ENCODE measurements around the gene GRIK3. TPM values are rescaled to one million over a fixed set of nuclear protein-coding genes. Genes with fewer than 3 reads are reported as not detected.

Gene GRIK3
- total and polyA plus RNA-seq, 8 donors, result under 0.01 to 4.9 (median 0.46) TPM; not detected in 1

DNA sequence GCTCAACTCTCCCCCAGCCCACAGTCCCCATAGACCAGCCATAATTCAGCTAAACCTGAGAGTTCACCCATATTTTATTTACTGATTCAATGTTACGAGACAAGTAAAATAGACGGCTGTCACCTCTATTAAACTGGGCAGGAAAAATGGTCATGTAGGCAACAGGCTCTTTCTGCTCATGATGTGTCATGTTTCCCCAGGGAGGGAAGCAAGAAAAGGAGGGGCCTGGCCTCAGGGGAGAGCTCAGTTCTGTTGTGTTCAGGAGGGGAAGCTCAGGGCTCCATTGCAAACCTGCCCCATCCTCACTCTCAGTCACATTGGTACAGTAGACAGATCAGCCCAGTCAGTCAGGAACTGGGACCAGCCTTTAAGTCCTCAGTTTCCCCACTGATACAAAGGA, 12.8 kb downstream of the GRIK3 start:
- H3K27me3 ChIP-seq, result peaks cover 0 to 67% (median 0%) of the 10 kb centered on the region in 3 donors
- intact Hi-C loops (cut with DNase I; ENCODE audit: low total_unique reads), result no loop called here
- H3K4me1 ChIP-seq, result no peaks in the 10 kb centered on the region
- H3K36me3 ChIP-seq, result no peaks in the 10 kb centered on the region
- no peak for DNase-seq
- no peak overlapping the region for H3K27ac ChIP-seq
- H3K9me3 ChIP-seq, result peaks cover 0 to 11% (median 0%) of the 10 kb centered on the region in 4 donors
- TF ChIP-seq POLR2A (IDR thresholded peaks at IDR 0.05) (no peak), POLR2AphosphoS5 (IDR thresholded peaks at IDR 0.05) (no peak), EP300 (IDR thresholded peaks at IDR 0.05) (no peak)
- TF ChIP-seq, protein P1, sequence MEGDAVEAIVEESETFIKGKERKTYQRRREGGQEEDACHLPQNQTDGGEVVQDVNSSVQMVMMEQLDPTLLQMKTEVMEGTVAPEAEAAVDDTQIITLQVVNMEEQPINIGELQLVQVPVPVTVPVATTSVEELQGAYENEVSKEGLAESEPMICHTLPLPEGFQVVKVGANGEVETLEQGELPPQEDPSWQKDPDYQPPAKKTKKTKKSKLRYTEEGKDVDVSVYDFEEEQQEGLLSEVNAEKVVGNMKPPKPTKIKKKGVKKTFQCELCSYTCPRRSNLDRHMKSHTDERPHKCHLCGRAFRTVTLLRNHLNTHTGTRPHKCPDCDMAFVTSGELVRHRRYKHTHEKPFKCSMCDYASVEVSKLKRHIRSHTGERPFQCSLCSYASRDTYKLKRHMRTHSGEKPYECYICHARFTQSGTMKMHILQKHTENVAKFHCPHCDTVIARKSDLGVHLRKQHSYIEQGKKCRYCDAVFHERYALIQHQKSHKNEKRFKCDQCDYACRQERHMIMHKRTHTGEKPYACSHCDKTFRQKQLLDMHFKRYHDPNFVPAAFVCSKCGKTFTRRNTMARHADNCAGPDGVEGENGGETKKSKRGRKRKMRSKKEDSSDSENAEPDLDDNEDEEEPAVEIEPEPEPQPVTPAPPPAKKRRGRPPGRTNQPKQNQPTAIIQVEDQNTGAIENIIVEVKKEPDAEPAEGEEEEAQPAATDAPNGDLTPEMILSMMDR (IDR thresholded peaks at IDR 0.05), result no peak
- WGBS, 5 donors, result 87 to 97% (median 94%) methylated on average over 2 of the region's 2 CpGs
- no peak overlapping the region for H3K4me3 ChIP-seq

DNA sequence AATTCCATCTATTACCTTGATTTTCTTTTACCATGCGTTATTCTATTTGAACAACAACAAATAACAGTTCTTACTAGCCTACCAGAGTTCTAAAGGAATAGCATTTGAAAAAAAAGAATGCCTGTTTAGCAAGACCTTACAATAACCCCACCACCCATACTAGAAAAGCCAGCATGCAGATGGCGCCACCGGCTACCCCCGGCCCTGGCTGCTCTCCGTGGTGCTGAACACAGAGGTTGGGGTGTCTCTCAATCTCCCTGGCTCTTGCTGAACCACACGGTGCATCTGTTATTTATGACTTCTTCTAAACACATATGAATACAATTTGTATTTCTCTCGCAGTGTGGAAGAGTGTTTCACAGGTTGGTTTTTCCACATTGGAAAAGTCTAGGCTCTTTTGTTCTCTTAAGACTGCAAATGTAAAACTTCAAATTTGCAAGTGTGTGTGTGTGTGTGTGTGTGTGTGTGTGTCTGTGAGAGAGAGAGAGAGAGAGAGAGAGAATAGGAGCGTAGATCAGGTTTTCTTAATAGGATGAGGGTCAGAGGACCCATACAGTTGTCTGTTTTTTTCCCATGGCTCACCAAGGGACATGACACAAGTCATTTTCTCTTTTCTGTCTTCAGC, 13.6 kb downstream of the GRIK3 start:
- H3K27ac ChIP-seq, result no peak overlapping the region
- 10 to 15% (median 11%) methylated on average over 8 of the region's 8 CpGs for WGBS, 5 donors
- H3K9me3 ChIP-seq, result peaks cover 0 to 11% (median 0%) of the 10 kb centered on the region in 4 donors
- no peak overlapping the region for H3K4me3 ChIP-seq
- no peaks in the 10 kb centered on the region for H3K4me1 ChIP-seq
- TF ChIP-seq POLR2AphosphoS5 (IDR thresholded peaks at IDR 0.05) (no peak), POLR2A (IDR thresholded peaks at IDR 0.05) (no peak), EP300 (IDR thresholded peaks at IDR 0.05) (no peak)
- TF ChIP-seq, protein P1 (IDR thresholded peaks at IDR 0.05), result no peak
- H3K27me3 ChIP-seq, result peaks cover 0 to 62% (median 0%) of the 10 kb centered on the region in 3 donors
- no peaks in the 10 kb centered on the region for H3K36me3 ChIP-seq
- intact Hi-C loops (cut with DNase I; ENCODE audit: low total_unique reads), result no loop called here
- no peak for DNase-seq

DNA sequence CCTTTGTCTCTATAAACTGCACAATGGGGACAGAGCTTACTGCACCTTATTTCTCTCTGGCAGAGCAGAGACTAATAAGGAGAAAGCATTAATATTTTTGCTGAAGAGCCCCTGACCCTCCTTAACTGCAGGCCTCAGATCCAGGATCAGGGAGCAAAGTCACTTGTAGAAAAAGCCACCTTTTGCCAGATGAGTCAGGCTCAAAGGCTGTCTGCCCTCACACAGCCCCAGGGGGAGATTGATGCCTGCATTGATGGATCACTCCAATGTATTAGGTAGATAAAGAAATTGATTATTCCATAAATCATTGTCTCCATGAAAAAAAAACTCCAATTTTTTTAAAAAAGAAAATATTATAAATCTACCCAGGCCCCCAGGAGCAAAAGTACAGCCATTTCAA, 15.8 kb downstream of the GRIK3 start:
- no peak overlapping the region for H3K4me3 ChIP-seq
- no peaks in the 10 kb centered on the region for H3K4me1 ChIP-seq
- H3K27ac ChIP-seq, result no peak overlapping the region
- DNase-seq, result no peak
- TF ChIP-seq, protein P1 (IDR thresholded peaks at IDR 0.05), result no peak
- no peak for TF ChIP-seq EP300 (IDR thresholded peaks at IDR 0.05)
- no peak for TF ChIP-seq POLR2A (IDR thresholded peaks at IDR 0.05)
- no peak for TF ChIP-seq POLR2AphosphoS5 (IDR thresholded peaks at IDR 0.05)
- intact Hi-C loops (cut with DNase I; ENCODE audit: low total_unique reads), result no loop called here
- peaks cover 0 to 59% (median 0%) of the 10 kb centered on the region in 3 donors for H3K27me3 ChIP-seq
- no peaks in the 10 kb centered on the region for H3K36me3 ChIP-seq
- peaks cover 0 to 11% (median 0%) of the 10 kb centered on the region in 4 donors for H3K9me3 ChIP-seq

DNA sequence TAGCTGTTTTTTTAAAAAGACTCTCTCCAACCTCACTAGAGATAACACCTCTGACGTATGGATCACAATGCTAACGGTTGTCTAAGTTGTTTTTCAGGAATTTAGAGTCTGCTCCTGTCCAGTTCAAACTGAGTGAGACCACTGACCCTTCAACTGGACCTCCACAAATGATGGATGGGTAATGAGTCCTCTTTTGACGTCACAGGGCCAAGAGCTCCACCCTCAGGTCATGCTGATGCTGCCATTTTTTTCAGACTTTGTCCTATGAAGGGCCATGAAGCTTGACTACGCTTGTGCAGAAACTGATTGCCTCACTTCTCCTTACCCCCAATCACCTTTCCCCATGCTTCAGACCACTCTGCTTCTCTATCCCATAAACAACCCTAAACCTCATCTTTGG, 16.6 kb downstream of the GRIK3 start:
- no peaks in the 10 kb centered on the region for H3K36me3 ChIP-seq
- H3K27ac ChIP-seq, result no peak overlapping the region
- H3K4me3 ChIP-seq, result no peak overlapping the region
- peaks cover 0 to 11% (median 0%) of the 10 kb centered on the region in 4 donors for H3K9me3 ChIP-seq
- TF ChIP-seq POLR2AphosphoS5 (IDR thresholded peaks at IDR 0.05) (no peak), EP300 (IDR thresholded peaks at IDR 0.05) (no peak), POLR2A (IDR thresholded peaks at IDR 0.05) (no peak)
- TF ChIP-seq, protein P1 (IDR thresholded peaks at IDR 0.05), result no peak
- no peak for DNase-seq
- 39 to 46% (median 42%) methylated on average over 4 of the region's 4 CpGs for WGBS, 5 donors
- intact Hi-C loops (cut with DNase I; ENCODE audit: low total_unique reads), result no loop called here
- H3K27me3 ChIP-seq, result peaks cover 0 to 59% (median 0%) of the 10 kb centered on the region in 3 donors
- no peaks in the 10 kb centered on the region for H3K4me1 ChIP-seq

Data from stomach (tissue), 9 donors.